HG02588 (cell line): ENCODE measurements around the gene P3H2.
"Not testable (repeated sequence)": the region's sequence is repeated elsewhere in the genome, so short reads cannot be mapped to it uniquely, and the experiment has no call there.

ENCODE experiments used
- ATAC-seq: cut with Tn5 transposase; IDR thresholded peaks from one replicate; pipeline ENCODE4 v1.9.1; 2021; ENCODE audit warnings: mild to moderate bottlenecking, moderate library complexity; ENCODE audit not compliant: unreplicated experiment

The P3H2 gene

DNA sequence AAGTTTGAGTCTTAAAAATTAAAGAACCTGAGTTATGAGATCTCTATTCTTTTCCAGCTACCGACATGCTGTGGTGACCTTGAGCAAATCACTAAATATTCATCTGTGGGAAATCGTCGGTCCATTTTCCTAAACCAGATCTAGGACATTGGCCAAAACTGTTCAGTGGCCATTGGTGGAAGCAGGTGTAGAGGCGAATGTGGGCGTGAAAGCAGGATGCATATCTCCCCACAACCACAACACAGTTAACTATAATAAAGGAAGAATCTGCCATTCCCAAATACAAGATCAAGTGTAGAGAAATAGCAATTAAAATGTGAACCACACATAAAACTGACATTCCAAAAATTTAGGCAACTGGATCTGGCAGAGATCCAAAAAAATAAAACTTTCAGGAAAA is 129.9 kb downstream of the P3H2 start:
- ATAC-seq = no peak

DNA sequence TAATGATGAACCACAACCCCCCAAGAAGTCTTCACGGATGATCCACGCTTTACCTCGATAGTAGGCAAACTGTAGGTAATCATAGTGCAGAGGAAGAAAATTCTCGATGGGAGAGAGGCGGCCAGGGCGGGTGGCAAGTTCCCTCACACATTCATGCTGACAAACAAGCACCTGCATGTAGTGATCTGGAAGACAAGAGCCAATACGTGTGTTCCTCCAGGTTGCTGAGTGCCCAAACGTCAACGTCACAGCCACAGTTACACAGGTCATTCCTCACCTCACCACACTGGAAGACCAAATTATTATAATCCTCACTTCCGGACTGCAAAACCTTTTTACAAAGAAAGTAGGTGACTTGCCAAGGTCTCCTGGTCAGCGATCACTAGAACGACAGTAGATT is 131.8 kb downstream of the P3H2 start:
- ATAC-seq = no peak

DNA sequence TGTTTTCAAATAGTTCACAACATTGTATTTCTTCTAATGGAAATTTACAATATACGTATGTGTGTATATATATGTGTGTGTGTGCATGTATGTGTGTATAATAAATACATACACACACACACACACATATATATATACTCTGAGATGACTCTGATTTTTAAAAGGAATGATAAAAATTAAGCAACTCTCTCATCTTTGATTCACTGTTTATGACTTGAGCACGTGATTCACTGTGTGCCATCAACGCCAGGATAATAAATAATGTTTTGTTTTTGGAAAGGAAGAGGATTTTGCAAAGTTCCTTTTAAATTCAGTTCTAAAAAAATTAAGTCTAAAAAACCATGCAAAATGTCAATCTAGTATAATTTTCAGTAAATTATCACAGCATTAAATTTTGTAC is 132.4 kb downstream of the P3H2 start:
- ATAC-seq = no peak

DNA sequence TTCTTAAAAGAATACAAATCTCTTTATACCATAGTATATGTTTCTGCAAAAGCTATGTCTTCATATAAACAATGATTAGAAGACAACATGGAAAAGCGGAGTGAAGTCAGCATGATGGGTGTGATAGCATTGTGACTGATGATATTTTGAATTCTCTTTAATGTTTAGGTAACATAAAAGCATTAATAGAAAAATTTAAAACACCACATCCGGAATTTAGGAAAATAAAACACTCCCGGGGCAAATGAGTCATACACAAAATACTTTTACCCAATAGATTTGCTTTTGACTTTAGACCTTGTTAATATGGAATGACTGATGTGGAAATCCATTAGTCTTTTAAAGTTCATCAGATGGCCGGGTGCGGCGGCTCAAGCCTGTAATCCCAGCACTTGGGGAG is 134.7 kb downstream of the P3H2 start:
- no peak for ATAC-seq

DNA sequence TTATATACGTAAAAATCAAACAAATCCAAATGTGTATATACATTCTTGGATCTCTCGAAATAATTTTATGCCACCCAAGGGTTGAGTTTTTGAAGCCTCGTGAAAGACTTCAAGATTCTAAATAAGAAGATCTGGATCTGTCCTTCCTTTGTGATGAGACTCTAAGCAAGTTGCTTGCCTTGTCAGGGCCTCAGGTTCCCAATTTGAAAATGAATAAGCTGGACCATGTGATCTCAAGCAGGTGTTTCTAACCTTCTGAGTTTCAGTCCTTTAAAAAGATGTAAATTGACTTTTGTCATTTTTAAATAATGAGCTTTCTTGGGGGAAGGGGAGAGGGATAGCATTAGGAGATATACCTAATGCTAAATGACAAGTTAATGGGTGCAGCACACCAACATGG is 137.1 kb downstream of the P3H2 start:
- no peak for ATAC-seq

DNA sequence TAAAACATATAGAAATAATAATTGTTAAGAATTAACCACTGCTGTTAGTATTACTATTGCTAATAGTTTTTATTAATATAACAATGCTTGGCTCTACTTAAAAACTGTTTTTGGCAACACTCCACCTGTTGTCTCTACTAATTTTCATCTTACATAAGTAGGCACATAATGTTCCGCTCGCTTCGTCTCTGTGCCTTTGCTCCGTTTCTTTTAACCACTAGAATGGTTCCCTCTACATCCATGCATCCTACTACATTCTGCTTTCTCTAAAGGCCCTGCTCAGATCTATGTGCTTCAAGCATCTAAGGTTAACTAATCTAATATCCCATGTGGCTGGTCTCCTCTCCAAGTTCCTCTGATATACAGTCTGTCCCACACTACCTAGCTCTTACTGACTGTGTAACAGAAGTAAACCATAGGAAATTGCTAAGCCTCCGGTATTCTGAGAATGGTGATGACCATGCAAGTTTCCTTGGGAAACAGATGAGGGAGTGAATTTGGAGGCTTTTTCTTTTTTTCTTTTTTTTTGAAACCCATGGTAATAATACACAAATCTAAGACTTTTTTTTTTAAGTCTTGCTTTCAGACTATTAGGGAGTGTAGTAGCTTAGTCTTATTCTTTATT is 138.3 kb downstream of the P3H2 start:
- no peak for ATAC-seq

DNA sequence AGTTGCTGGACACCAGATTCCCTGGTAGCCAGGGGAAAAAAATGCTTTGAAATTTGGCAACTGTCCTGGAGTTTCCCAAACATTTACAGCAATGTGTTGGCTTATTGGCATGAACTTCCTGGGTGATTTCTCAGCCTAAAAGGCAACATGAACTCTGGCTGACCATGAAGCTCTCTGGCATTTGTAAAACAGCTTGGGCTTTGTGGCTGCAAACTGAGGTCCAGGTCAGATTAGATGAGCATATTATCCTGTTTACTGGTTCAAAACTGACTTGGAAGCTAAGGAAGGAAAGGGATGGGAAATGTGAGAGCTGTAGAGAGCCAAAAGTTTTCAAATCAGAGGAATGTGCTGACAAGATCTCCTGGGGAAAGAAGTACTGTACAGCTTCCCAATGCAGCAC is 139.0 kb downstream of the P3H2 start:
- no peak for ATAC-seq

DNA sequence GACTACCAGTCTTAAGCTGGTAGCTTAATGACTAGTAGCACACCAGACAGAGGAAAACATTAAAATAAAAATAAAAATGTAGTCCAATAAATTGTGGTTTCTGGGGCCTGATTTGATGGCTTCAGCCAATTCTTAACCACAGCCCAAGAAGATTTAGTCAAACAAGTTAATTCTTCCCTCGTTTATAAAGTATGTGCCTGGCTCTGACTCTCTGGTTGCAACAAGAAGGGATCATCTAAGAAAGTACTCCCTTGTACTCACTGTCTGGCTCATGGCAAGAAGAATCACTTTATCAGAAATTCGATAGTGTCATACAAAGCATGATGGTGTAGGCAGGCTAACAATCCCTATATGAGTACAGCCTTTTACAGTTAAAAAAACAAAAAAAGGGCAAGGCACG is 141.9 kb downstream of the P3H2 start:
- no peak for ATAC-seq

DNA sequence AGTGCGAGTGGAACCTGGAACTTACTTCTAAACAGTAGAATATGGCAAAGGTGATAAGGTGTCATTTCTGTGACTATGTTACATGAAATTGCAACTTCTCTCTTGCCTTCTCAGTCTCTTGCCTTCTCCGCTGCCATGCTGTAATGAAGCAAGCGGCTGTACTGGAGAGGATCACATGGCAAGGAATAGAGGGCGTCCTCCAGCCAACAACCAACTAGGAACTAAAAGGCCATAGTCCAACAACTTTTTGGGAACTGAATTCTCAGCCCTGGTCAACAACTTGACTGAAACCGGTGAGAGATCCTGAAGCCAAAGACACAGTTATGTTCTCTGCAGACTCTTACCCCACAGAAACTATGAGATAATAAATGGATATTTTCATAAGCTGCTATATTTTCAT is 143.5 kb downstream of the P3H2 start:
- ATAC-seq = no peak

DNA sequence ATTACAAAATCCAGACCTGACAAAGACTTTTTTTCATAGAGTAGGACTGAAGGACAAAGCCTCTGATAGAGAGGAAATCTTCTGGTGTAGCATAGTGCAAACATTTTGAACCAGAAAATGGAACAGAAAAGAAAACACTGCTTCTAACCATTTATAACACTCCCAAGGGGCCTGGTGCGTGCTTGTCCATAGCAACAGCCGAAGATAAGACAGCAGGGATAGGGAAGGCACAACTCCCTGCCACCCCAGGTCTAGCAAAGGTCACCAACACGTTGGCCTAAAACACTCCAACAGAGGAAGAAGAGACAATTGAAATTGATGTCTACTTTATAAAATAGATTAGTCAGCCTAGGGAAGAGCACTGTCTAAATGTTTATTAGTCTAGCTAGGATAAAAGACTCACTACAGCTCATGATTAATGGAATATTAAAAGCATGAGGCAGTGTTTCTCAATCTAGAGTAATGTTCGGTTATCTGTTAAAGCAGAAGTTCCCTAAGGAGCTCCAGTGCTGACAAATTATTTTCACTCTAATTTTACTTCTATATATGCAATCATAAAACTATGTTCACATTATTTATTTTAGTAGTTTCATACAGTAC is 145.2 kb downstream of the P3H2 start:
- no peak for ATAC-seq

DNA sequence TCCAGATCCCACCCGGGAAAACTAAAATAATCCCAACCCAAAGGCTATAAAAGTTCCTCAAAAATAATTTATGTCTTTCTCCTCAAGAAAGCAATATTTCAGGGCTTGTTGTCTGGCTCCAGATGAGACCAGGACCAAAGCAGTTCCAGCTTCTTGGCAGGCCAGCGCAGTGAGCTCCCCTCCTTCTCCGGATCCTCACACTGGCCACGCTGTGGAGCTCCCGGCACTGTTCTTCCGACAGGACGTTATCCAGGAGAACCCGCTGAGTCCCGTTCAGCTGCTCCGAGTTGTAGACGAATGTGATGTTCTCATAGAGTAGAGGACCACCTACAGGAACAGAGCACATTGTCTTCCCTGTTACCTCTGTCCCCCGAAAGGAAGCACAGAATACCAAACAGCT is 146.3 kb downstream of the P3H2 start:
- ATAC-seq = no peak

DNA sequence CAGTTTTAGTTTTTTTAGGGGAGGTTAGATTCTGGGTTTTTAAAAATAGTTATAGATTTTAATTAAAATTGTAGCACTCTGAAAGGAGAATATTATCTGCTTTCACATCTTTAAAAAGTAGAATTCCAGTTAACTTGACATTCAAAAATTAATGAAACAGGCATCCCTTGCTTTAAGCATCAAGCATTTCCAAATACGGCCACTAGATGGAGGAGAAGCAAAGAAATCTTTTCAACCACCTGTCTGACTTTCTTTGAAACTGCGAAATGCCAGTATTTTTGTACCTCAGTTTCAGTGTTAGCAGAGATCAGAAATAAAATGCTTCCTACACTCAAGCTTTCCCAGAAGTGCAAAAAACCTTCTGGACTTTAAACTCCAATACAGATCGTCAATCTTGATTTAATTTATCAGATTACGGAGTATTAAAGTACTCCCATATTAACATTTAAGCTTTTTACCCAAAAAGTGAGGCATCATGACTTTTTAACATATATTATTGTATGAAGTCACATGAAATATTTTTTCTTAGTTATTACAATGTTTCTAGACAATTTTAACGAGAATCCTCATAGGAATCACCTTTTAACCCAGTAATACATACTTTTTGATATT is 153.3 kb downstream of the P3H2 start:
- peak; percentile 78 for ATAC-seq

DNA sequence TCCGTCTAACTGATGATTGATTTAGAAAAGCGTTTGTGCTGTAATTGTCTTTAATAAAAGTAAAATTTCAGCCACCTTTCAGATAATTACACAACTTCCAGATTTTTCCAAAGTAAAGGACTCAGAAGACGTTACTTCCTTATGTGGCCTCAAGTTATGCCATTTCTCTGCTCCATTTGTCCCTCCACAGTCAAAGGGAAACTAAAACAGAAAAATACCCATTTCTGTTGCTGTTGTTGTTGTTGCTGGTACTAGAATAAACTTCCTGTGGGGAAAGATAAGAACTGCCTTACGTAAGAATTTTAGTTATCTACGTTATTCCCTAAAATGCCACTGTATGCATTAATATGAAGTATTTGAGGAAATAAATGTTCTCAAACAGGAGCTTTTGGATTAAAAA is 153.9 kb downstream of the P3H2 start:
- no peak for ATAC-seq

DNA sequence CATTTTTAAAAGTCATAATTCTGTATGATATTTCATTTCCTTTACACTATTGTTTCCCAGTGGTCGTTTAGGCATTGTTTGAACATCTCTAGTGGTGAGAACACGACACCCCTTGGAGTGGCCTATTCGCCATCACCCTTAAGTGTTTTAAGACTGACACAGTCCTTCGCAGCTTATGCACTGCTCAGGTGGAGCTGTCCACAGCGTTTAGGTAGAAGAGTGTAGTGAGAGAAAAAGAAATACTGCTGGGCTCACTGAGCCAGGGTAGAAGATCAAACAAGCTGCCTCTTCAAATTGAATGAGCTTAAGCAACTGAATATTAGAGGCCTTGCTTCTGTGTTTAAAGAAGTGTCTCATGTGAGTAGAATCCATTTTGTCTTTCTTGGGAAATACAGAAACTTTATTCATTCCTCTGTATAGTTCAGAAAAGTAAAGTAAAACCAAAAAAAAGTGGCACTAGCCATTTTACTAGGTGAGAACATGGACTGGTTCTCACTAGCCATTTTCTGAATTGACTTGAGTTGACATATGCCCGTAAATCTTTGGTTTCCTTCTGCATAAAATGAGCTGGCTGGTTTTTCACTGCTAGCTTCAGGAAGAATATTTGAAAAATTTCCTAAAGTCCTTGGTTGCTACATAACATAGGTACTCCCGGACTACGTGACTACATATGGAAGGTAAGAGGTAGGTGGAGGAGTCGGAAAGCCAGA is 155.9 kb downstream of the P3H2 start:
- ATAC-seq = no peak

DNA sequence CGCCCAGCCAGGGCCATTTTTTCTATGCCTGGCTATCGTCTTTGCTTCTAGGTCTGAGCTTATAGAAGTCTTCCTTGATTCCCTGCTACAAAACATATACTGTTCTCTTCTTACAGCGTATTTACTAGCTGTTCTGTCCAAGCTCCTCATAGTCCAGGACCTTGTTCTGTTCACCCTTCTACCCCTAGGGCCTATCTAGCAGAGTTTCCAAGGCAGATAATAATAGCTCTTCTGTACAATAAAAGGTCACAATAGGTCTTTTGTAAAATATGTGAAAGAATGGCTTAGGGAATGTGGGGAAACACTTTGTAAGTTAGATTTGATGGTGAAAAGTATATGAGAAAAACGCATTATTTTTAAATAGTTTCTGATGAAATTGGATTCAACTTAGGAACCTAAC is 158.2 kb downstream of the P3H2 start:
- ATAC-seq = no peak

DNA sequence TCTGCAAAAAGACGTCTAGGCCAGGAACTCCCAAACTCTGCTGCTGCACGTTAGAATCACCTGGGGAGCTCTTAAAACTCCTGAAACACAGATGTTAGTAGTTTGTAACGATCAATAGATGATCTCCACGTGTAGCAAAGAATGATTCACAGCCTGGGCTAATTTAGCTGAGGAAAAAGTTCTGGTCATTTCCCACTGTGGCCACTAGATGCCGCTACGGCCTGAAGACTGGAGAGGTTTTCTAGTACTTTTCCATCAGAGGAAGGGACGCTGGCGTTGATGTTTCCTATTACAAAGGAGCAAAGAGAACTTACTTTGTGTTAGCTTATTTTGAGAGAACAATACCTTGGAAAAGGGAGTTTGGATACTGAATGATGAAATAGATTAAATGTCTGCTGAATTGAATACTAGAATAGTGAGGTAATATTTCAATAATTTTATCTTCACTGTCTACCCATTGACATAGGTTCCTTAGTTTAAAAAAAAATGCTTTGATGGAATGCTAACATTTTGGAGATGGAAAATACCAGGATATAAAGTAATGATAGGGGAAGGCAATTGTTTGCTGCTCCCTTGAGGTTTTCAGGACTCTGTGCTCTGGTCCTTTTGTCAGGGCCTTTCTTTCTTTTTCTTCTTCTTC is 159.1 kb downstream of the P3H2 start:
- ATAC-seq = no peak

DNA sequence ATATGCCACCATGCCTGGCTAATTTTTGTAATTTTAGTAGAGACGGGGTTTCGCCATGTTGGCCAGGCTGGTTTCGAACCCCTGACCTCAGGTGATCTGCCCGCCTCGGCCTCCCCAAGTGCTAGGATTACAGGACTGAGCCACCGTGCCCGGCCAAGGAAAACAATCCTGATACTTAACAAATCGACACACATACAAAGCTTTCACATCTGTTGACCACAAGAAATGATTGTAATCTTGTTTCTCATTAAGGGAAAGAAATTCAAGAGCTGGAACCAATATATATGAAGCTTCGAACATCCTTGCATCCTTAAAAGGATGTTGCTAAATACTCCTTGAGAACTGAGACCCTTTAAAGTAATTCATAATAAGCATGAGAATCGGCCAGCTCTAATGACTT is 159.6 kb downstream of the P3H2 start:
- ATAC-seq = not testable (repeated sequence)

DNA sequence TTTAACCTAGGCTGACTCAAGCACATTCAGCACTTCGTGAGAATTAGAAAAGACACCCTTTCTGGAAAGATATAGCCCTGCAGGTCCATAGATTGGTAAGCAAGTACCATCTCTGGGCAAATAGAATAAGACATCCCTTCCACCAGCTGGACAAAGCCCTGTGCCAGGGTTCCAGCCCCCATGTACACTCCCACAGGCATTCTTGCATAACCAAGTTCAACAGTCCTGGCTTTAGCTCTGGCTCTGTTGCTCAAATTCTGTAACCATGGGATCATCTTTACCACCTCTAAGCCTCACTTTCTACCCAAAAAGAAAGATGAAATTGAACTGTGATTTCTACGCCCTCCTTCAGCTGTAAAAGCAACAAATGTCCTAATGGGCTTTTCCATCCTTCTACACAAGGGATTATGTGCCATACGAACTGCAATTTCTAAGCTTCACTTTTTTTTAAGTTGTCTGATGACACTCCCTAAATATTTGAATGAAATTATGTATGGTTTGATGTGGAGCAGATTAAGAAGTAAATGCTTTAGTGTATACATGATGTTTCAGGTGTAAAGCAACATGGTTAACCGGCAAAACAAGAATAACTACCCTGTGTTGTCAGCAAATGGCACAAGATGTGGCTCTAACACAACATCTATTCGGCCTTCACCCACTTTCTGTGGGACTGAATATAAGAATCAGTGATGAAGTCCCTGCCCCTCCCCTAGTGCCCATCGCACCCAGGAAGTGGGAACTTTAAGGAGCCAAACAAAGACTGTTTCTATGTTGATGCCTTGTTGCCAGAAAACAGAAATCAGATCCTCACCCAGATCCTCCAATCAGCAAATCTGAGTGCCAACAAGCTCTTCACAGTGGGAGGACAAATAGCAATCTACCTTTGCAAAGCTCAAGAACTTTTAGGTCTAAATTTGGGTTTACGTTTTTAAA is 165.7 kb downstream of the P3H2 start:
- no peak for ATAC-seq

DNA sequence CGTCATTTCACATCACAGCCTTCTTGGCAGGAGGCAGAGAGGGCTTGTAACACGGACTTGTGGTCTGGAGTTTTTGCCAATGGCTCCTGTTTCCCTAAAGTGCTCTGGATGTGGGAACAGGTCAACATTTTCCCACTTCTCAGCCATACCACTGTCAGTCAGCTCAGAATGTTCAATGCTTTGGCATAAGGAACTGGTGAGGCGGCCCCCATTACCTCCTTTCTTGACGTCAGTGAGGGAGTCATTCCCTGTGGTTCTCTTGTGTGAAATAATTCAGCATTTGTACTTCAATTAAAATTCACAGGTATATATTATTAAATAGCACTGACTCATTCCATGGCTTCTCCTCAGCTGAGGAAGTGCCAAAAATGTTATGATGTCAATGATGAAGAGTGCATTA is 167.1 kb downstream of the P3H2 start:
- no peak for ATAC-seq

DNA sequence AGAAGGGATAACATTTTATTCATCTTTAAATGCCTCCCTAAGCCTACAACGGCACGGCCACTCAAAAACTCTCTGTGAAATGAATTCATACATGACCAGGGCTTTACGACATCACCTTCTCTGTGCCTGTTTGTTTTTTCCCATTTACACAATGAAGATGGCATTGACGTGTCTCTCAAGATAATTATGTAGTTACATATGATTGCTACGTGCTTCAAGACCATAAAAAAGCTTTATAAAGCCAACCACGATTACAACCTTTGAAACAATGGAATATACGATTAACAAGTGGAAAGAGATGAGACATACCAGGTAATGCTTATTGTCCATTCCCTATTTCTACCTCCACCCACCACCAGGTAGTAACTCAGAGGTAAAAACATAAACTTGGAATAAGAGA is 168.4 kb downstream of the P3H2 start:
- ATAC-seq = no peak

DNA sequence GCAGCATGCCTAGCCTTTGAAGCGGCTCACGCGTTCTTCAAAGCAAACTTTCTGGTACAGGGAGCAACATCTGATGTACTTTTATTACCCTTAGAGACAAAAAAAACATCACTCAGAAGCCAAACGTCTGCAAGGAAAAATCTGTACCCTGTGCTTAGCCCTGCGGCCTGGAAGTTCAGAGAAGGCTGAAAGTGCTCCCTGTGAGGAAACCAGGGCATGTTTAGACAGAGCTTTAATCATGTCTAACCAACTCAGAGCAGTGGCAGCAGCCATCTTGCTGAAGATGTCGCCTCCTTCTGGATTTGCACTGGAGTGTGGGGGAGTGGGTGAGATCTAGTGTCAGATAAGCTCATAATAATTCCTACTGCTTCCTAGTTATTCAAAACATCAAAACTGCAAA is 170.4 kb downstream of the P3H2 start:
- ATAC-seq = no peak
